ENCODE data around the gene ATP5ME. TPM values are rescaled to one million over a fixed set of nuclear protein-coding genes. Genes with fewer than 3 reads are reported as not detected.

The ATP5ME gene
- polyA plus RNA-seq, 1 of the 3 experiments (the other 2 are of a cell fraction): 1,185 TPM

GRCh38 chr4:687048-687970 lies 13.2 kb upstream of the ATP5ME start (continued):
- TF ChIP-seq ZBTB33 (IDR thresholded peaks at IDR 0.05; ENCODE audit: borderline replicate concordance, low read depth) (no peak), YY1 (IDR thresholded peaks at IDR 0.05; ENCODE audit: low read depth) (no peak), SIN3A (IDR thresholded peaks at IDR 0.05; ENCODE audit: borderline replicate concordance, low read depth, low read length) (no peak), SMC3 (IDR thresholded peaks at IDR 0.05; ENCODE audit: low read depth, low read length) (no peak), JUND (IDR thresholded peaks at IDR 0.05) (peak; percentile 1; the same call in 1 of the 2 replicates), PBX3 (IDR thresholded peaks at IDR 0.05) (peak; percentile 76), ELF1 (IDR thresholded peaks at IDR 0.05) (no peak), MAX (IDR thresholded peaks at IDR 0.05; ENCODE audit: low read depth) (no peak; the same call in 1 of the 2 replicates), FOXJ3 (CRISPR knock-in tag; IDR thresholded peaks at IDR 0.05) (no peak), IRF3 (IDR thresholded peaks at IDR 0.05; ENCODE audit: low read depth, low read length) (no peak), FOSL2 (IDR thresholded peaks at IDR 0.05; ENCODE audit: borderline replicate concordance, low read depth) (peak; percentile 62; the same call in 1 of the 2 replicates), USF2 (IDR thresholded peaks at IDR 0.05; ENCODE audit: borderline replicate concordance, low read depth, low read length) (no peak), GABPA (IDR thresholded peaks at IDR 0.05; ENCODE audit: low read depth) (no peak), RFX5 (IDR thresholded peaks at IDR 0.05; ENCODE audit: low read length) (no peak), MEF2A (IDR thresholded peaks at IDR 0.05; ENCODE audit: borderline replicate concordance, low read depth) (no peak), FOXM1 (IDR thresholded peaks at IDR 0.05; ENCODE audit: low read depth) (no peak), RAD21 (IDR thresholded peaks at IDR 0.05; ENCODE audit: low read length) (no peak), CTCF (IDR thresholded peaks at IDR 0.05) (no peak), MXI1 (IDR thresholded peaks at IDR 0.05; ENCODE audit: low read depth, low read length) (no peak), NRF1 (IDR thresholded peaks at IDR 0.05; ENCODE audit: low read depth, low read length) (no peak), TEAD4 (IDR thresholded peaks at IDR 0.05; ENCODE audit: borderline replicate concordance, insufficient read depth) (no peak), USF1 (IDR thresholded peaks at IDR 0.05; ENCODE audit: borderline replicate concordance, low read depth) (no peak), CHD2 (IDR thresholded peaks at IDR 0.05; ENCODE audit: low read length, partially characterized antibody) (no peak)

All from SK-N-SH (cell line).